ENCODE data around the gene ATP6V1C2.
A peak's percentile ranks its signal among the peaks of the same experiment; 100 is the strongest.
"Not testable (repeated sequence)": the region's sequence is repeated elsewhere in the genome, so short reads cannot be mapped to it uniquely, and the experiment has no call there.

Gene ATP6V1C2

GRCh38 chr2:10817413-10817812 is 96.0 kb downstream of the ATP6V1C2 start:
- DNase-seq, result no peak

- DNase-seq, result not testable (repeated sequence)
Observed at GRCh38 chr2:10818305-10818704, 96.9 kb downstream of the ATP6V1C2 start.

GRCh38 chr2:10818984-10819383 is 97.6 kb downstream of the ATP6V1C2 start:
- DNase-seq, result no peak

GRCh38 chr2:10819714-10820314 is 98.4 kb downstream of the ATP6V1C2 start:
- no peak for DNase-seq

- DNase-seq, result no peak
Observed at GRCh38 chr2:10820562-10820961, 99.1 kb downstream of the ATP6V1C2 start.

GRCh38 chr2:10820978-10821695 is 99.7 kb downstream of the ATP6V1C2 start:
- no peak for DNase-seq

DNA sequence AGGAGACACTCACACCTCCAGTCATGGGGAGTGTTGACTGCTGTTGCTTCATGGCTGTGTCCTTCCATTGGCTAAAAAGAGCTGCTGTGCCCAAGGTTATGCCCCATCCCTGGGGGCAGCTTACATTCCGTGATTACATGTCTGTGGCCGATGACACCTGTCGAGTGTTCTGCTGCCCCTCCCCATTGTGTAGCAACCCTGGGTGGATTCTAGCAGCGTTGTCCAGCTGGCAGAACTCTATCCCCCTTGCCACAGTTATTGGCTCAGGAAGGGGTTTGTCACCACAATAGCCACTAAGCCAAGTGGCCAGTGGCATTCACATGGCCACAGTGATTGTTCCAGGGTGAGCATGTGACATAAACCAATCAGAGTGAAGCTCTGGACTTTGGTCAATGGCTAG is 102.8 kb downstream of the ATP6V1C2 start:
- DNase-seq, result no peak

GRCh38 chr2:10826026-10826425 is 104.6 kb downstream of the ATP6V1C2 start:
- no peak for DNase-seq

- no peak for DNase-seq
Observed at GRCh38 chr2:10826625-10827024, 105.2 kb downstream of the ATP6V1C2 start.

DNA sequence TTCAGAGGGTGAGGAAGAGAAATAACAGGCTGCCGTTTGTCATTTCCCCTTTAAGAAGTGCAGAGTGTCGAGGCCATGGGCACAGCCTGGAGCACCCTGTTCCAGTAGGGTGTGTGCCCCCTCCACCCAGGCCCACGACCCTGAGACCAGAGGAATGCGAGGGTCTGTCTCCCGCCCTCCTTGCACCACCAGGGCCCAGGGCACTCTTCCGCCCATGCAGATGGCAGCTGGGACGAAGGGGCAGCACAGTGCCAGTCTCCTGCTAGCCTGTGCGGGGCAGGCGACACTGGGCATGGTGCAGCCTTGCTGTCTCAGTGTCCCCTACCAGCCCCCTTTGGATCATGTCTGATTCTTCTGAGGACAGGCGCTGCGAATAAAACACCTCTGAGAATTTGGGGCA is 106.9 kb downstream of the ATP6V1C2 start:
- DNase-seq, result no peak

GRCh38 chr2:10829299-10829698 is 107.9 kb downstream of the ATP6V1C2 start:
- DNase-seq, result no peak

GRCh38 chr2:10830203-10830602 is 108.8 kb downstream of the ATP6V1C2 start:
- DNase-seq, result no peak

- DNase-seq, result no peak
Observed at GRCh38 chr2:10830641-10831399, 109.4 kb downstream of the ATP6V1C2 start.

DNA sequence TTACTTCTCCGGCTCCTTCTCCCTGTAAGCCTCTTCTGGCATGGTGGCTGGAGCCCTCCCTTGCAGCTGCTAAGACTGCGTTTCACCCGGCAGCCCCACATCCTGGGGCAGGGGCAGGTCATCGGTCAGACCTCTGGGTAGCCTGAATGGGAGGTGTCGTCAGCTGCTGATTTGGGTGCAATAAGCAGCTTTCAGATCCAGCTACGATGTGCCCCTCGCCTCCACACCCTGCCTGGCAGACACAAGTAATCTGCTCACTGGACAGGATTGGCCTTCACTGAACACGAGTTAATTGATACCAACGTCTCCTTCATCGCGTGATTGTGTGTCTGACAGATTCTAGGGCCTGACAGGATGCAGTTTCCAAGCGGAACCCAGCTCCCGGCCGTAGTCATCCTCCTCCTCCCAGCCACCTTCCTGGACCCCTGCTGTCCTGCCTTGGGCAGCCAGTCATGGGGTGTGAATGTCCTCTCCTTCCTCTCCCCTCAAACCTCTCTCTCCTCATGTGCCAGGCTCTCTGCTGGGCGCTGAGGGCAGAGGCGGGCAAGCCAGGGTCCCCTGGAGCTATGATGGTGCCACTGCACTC is 110.1 kb downstream of the ATP6V1C2 start:
- no peak for DNase-seq

DNA sequence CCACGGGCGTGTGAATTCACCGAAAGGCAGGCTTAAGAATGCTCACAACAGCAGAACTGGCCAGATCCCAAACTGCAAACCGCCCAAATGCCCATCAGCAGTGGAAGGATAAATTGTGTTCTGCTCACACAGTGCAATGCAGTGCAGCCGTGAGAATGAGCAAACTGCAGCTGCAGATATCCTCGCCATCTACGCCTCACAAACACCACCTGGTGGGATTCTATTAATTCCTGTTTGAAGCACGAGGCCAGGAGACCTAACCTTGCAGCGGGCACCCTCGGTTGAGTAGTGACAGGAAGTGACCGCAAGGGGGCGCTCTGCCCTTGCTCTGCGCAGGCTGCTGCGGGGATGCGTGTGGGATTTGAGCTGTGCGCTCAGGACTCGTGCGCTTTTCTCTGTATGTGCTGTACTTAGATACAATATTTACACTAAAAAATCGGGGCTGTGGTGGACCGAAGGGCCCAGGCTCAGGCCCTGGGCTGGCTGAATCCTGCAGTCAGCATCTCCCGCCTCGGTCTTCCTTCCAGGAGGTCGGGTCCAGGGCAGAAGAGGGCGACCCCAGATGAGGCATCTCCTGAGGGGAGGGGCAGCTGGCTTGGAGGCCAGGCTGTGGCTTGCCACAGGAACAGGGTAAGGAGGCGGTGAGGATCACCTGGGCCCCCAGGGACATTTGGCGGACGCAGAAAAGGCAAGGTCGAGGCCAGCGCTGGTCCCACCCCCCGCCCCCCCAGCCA is 110.9 kb downstream of the ATP6V1C2 start:
- peak; percentile 74 for DNase-seq

GRCh38 chr2:10833021-10833420 is 111.6 kb downstream of the ATP6V1C2 start:
- DNase-seq, result no peak

GRCh38 chr2:10834068-10834655 is 112.7 kb downstream of the ATP6V1C2 start:
- no peak for DNase-seq

Measured in activated T-cell treated with anti-CD3 and anti-CD28 coated beads for 4 hours (primary cell).